ENCODE results near the gene CYTIP. TPM values are rescaled to one million over a fixed set of nuclear protein-coding genes. Genes with fewer than 3 reads are reported as not detected.

Gene CYTIP
- total and polyA plus RNA-seq, 9 of the 15 experiments (the other 6 are each of a cell fraction or from before 2014, with no cell fraction given) = 0.03 to 0.35 (median 0.26) TPM; not detected in 1

DNA sequence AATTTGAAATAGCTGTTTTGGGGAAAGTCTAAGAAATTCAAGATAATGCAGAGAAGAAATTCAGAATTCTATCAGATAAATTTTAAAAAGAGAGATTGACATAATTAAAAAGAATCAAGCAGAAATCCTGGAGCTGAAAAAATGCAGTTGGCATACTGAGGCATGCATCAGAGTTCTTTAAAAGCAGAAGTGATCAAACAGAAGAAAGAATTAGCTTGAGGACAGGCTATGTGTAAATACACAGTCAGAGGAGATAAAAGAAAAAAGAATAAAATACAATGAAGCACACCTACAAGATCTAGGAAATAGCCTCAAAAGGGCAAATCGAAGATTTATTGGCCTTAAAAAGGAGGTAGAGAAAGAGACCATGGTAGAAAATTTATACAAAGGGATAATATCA lies 57.1 kb downstream of the CYTIP start (continued):
- TF ChIP-seq RNF219 (CRISPR knock-in tag; IDR thresholded peaks at IDR 0.05) (no peak), MIER1 (IDR thresholded peaks at IDR 0.05; ENCODE audit: low read depth) (no peak), HNRNPLL (IDR thresholded peaks at IDR 0.05; ENCODE audit: low read depth, low read length, poor library complexity, severe bottlenecking) (no peak)
- TF ChIP-seq, protein P1, sequence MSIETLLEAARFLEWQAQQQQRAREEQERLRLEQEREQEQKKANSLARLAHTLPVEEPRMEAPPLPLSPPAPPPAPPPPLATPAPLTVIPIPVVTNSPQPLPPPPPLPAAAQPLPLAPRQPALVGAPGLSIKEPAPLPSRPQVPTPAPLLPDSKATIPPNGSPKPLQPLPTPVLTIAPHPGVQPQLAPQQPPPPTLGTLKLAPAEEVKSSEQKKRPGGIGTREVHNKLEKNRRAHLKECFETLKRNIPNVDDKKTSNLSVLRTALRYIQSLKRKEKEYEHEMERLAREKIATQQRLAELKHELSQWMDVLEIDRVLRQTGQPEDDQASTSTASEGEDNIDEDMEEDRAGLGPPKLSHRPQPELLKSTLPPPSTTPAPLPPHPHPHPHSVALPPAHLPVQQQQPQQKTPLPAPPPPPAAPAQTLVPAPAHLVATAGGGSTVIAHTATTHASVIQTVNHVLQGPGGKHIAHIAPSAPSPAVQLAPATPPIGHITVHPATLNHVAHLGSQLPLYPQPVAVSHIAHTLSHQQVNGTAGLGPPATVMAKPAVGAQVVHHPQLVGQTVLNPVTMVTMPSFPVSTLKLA (conservative IDR thresholded peaks at IDR 0.05) = no peak

- Histone ChIP-seq H3K27me3 (ENCODE audit: control insufficient read depth in 2 of 2, insufficient read depth in 2 of 2, low read length in 2 of 2) (no peaks in the 10 kb centered on the region), H3K9me1 (ENCODE audit: control insufficient read depth, insufficient read depth, low read length) (no peaks in the 10 kb centered on the region), H2AFZ (ENCODE audit: low read depth, low read length) (no peak overlapping the region), H3K4me2 (ENCODE audit: insufficient read depth, low read length) (no peak overlapping the region), H3K79me2 (ENCODE audit: control insufficient read depth, insufficient read depth, low read length) (no peaks in the 10 kb centered on the region), H3K27ac (ENCODE audit: extremely low read depth, low read depth, low read length) (no peak overlapping the region), H3K9ac (ENCODE audit: insufficient read depth in 1 of 2, low read depth in 2 of 2, low read length in 2 of 2) (no peak overlapping the region), H4K20me1 (replicated peaks; ENCODE audit: control insufficient read depth, insufficient read depth, low read length) (no peaks in the 10 kb centered on the region), H3K36me3 (ENCODE audit: control insufficient read depth, insufficient read depth, low read length) (no peaks in the 10 kb centered on the region), H3K4me3 (no peak overlapping the region), H3K4me1 (replicated peaks in 1 of 2; ENCODE audit: control insufficient read depth in 2 of 2, insufficient read depth in 2 of 2, low read length in 2 of 2) (no peaks in the 10 kb centered on the region), H3K9me3 (replicated peaks; ENCODE audit: control insufficient read depth, insufficient read depth, low read depth, low read length) (no peaks in the 10 kb centered on the region)
- in situ Hi-C loops (cut with MboI) (no loop called here), intact Hi-C loops (cut with micrococcal nuclease) (no loop called here)
- ATAC-seq (no peak), FAIRE-seq (no peak), DNase-seq (ENCODE audit: extremely low read depth in 1 of 4, low spot score in 3 of 4) (no peak)
- ChIA-PET CTCF (ENCODE audit: low intra/inter-chr PET ratio) (no interaction called here), POLR2A (no interaction called here)
- no TSS peak for BruUV-seq (replicated peaks)
- WGBS (ENCODE audit: insufficient coverage, low coverage, missing lambda C conversion rate) = 4% methylated on average over 1 of the region's 1 CpG
- no peak for TF ChIP-seq ILK (tag; IDR thresholded peaks at IDR 0.05; ENCODE audit: borderline replicate concordance, low read depth)
- TF ChIP-seq BRD9 (IDR thresholded peaks at IDR 0.05; ENCODE audit: low read depth, partially characterized antibody) = no peak
- no peak for TF ChIP-seq NBN (IDR thresholded peaks at IDR 0.05; ENCODE audit: low read depth)
- TF ChIP-seq ZNF41 (CRISPR knock-in tag; conservative IDR thresholded peaks at IDR 0.05) = no peak
- TF ChIP-seq ZFP1 (CRISPR knock-in tag; IDR thresholded peaks at IDR 0.05) = no peak
- no peak for TF ChIP-seq SREBF1 (IDR thresholded peaks at IDR 0.05; ENCODE audit: borderline replicate concordance, low read depth, low read length)
Measured at GRCh38 chr2:157386247-157386646, 57.6 kb downstream of the CYTIP start.
